NCI-H128 (cell line): ENCODE measurements around the gene ASMTL.
"Not testable (repeated sequence)": the region's sequence is repeated elsewhere in the genome, so short reads cannot be mapped to it uniquely, and the experiment has no call there.

ENCODE experiments used
- DNase-seq: peaks from one replicate; lab custom pipeline; 2025; ENCODE audit not compliant: unreplicated experiment; lab: John Stamatoyannopoulos, UW

ASMTL gene, protein sequence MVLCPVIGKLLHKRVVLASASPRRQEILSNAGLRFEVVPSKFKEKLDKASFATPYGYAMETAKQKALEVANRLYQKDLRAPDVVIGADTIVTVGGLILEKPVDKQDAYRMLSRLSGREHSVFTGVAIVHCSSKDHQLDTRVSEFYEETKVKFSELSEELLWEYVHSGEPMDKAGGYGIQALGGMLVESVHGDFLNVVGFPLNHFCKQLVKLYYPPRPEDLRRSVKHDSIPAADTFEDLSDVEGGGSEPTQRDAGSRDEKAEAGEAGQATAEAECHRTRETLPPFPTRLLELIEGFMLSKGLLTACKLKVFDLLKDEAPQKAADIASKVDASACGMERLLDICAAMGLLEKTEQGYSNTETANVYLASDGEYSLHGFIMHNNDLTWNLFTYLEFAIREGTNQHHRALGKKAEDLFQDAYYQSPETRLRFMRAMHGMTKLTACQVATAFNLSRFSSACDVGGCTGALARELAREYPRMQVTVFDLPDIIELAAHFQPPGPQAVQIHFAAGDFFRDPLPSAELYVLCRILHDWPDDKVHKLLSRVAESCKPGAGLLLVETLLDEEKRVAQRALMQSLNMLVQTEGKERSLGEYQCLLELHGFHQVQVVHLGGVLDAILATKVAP

DNA sequence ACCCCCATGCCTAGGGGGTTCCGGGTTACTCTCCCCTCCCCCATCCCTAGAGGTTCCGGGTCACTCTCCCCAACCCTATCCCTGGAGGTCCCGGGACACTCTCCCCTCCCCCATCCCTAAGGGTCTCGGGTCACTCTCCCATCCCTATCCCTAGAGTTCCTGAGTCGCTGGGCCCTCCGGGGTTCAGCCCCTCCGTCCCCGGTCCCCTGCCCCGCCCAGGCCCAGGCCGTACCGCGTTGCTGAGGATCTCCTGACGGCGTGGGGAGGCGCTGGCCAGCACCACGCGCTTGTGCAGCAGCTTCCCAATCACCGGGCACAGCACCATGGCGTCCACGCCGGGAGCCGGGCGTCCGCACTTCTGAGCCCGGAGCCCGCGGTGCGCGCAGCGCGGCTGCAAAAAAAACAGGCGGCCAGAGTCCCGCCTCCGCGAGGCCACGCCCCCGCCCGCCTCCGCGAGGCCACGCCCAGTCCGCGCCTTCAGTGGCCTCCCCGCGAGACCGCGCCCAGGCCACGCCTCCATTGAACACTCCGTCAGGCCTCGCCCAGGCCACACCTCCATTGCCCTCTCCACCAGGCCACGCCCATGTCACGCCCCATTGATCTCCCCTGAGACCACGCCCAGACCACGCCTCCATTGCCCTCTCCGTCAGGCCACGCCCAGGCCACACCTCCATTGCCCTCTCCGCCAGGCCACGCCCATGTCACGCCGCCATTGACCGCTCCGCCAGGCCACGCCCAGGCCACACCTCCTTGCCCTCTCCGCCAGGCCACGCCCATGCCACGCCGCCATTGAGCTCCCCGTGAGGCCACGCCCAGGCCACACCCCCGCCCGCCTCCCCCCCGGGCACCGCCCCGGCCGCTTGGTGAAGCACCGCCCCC lies at the start of gene ASMTL:
TSS of gene ASMTL (minus strand) at position 394 of the 879 bp plus-strand sequence. CDS start at position 325, 69 bp downstream.
- DNase-seq, result no peak

DNA sequence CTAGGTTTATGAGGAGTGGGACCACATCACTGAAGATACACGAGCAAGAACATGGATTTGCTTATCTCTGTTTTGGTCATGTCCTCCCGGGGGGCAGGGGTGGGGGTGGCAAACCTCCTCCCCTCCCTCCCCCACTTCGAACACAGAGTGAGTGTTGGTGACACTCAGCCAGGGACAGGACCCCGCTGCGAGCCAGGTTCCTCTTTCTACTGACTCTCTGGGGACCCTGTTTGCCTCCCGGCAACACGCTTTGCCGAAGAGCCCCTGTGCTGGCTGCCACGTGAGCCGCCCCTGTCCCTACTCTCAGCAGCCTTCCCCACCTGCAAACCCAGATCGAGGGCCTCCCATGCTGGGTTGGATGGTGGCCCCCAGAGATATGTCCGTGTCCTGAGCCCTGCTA lies 49.5 kb upstream of the ASMTL start:
- DNase-seq, result no peak

DNA sequence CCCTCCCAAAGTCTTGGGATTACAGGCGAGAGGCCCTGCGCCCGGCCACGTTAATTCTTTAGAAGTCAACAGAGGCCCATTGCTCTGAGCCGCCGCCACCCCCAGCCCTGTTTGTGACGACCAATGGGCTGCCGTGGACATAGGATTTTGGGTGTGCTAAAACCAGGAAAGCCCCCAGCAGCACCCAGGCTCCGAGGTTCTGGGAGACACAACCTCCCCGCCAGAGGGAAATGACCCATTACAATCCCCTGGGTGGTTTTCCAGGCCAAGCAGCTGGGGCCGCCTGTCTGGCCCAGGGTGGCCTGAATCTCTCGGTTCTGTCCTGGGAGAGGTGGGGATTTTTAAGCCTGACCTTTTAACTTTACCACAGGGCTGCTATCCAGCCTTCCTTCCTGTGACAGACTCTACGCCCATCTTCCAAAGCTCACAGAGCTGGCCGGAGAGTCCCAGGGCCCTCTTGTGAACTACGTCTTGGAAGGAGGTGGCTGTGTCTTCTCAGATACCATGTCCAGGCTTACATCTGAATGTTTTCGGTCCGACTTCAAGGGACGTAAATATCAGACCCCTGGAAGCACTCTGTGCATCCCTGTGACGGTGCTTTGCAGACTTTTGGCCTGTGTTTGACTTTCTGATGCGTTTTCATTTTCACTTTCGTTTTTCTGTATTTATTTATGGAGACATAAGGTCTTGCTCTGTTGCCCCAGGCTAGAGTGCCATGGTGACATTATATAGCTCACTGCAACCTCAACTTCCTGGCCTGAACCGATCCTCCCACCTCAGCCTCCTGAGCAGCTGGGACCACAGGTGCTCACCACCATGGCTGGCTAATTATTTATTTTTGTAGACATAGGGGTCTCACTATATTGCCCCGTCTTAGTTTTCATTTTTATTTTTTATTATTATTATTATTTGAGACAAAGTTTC lies 48.3 kb upstream of the ASMTL start:
- DNase-seq, result no peak

DNA sequence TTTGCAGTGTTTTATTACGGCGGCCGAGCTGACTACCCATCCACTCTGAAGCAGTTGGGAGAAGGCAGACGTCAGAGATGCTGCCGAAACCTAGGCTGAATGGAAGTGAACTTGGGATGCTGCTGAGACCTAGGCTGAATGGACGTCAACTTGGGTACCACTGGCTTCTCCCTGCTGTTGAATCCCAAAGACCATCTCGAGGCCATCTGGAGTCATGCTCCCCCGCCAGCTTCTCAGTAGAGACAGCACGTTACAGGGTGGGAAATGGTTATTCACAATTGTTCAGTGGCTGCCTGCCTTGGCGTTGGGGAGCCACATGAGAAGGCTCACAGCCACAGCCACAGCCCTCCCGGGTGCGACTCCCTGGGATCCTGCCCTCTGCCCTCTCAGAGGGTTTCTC lies 43.4 kb upstream of the ASMTL start:
- DNase-seq, result no peak

DNA sequence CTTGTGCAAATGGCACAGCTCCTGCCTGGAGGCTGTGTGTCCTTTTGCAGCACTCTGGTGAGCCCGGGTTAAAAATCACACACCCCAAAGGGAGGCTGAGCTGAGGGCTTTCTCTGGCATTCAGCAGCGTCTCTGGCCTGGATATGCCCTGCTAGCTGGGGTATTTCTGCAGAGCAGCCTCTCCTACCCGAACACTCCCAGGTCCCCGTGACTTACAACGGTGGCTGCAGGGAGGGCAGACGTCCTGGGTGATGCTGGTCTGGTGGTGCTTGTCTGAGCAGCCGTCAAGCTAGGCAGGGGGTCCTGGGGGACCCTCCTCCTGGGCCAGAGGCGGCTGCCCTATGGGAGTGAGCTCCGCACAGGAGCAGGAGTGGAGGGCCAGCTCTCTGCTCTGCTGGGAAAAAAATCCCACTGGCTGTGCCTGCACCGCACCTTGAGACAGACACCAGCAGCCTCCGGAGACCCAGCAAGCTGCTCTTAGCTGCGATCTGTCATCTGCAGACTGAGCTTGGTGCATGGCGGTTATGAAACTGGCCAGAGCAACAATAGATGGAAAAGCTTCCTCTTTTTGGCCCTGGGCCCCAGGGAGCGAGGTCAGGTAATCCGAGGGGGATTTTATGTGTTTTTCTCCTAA lies 41.3 kb upstream of the ASMTL start:
- DNase-seq, result no peak

DNA sequence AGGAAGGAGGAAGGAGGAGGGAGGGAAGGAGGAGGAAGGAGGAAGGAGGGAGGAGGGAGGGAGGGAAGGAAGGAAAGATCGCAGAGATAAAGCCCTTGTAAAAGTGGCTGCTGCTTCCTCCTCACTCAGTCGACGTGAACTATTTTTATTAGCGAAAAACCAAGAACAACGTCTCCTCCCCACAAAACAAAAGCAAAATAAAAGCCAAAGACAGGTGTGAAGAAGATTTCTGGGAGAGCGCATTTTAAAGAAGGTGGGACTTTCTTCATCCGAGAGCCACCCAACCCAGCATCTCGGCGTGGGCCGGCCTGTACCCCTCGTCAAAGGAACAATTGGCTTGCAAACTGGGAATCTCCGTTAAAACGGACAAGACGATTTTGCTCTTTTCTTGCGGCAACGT lies 40.7 kb upstream of the ASMTL start:
- no peak for DNase-seq

DNA sequence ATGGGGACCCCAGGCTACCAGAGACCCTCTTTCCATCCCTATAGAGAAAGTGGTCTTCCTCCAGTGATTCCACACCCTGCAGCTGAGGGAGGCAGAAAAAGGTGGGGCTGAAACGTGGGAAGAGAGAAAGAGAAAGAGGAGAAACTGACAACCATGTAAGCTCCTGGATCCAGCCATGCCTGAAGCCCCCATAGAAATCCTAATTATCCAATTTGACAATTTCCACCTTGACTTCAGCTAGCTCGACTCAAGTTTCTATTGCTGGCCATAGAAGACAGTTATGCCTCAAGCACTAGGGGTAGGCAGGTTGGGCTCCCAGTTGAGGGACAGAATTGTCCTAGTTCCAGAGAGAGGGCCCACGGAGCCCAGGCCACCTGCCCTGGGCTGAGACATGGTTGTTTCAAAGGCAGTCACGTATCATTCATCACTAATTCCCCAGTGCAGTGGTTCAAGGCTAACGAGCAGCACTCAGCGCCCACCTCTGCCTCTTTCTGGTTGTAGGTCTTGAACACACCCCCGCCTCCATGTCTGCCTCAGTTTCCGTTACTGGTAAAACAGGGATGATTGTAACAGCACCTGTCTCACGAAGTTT lies 39.8 kb upstream of the ASMTL start:
- DNase-seq, result no peak

DNA sequence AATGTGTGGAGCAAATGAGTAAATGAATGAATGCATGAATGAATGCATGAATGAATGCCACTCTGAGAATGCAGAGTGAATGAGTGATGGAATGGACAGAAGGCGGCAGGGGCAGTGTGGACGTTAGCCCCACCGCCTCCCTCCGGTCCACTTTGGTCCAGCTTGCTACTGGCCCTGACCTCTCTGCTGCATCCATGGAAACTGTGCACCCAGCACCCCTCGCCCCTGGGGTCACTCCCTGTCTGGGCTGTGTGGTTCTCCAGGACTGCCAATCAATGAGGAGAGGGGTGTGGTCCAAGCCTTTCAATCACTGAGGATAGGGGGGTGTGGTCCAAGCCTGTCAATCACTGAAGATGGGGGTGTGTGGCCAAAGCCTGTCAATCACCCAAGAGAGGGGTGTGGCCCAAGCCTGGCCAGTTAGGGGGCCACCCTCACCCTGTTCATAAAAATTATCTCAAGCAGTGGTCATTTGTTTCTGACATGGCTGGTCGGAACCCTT lies 39.2 kb upstream of the ASMTL start:
- DNase-seq, result no peak

DNA sequence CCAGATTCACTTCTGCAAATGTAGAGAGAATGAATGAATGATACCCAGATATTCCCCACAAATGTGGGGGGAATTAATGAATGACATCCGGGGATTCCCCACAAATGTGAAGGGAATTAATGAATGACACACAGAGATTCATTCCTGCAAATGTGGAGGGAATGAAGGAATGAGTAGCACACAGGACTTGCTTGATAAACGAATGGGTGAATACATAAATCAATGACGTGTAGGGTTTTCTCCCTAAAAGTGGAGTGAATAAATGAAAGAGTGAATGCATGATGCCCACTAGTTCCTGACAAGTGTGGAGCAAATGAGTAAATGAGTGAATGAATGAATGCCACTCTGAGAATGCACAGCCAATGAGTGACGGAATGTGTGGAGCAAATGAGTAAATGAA lies 38.5 kb upstream of the ASMTL start:
- not testable (repeated sequence) for DNase-seq

DNA sequence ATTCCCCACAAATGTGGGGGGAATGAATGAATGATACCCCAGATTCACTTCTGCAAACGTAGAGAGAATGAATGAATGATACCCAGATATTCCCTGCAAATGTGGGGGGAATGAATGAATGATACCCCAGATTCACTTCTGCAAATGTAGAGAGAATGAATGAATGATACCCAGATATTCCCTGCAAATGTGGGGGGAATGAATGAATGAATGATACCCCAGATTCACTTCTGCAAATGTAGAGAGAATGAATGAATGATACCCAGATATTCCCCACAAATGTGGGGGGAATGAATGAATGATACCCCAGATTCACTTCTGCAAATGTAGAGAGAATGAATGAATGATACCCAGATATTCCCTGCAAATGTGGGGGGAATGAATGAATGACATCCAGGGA lies 38.0 kb upstream of the ASMTL start:
- not testable (repeated sequence) for DNase-seq

DNA sequence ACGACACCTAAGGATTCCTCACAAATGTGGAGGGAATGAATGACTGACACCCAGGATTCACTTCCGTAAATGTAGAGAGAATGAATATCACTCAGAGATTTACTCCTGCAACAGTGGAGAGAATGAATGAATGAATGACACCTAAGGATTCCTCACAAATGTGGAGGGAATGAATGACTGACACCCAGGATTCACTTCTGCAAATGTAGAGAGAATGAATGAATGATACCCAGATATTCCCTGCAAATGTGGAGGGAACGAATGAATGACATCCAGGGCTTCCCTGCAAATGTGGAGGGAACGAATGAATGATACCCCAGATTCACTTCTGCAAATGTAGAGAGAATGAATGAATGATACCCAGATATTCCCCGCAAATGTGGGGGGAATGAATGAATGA lies 36.6 kb upstream of the ASMTL start:
- not testable (repeated sequence) for DNase-seq

DNA sequence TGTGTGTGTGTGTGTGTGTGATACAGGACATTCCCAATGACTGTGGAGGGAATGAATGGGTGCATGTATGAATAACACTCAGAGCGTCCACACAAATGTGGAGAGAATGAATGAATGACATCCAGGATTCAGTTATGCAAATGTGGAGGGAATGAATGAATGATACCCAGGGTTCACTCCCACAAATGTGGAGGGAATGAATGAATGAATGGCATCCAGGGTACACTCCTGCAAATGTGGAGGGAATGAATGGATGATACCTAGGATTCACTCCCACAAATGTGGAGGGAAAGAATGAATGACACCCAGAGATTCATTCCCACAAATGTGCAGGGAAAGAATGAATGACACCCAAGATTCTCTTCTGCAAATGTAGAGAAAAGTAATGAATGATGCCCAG lies 36.0 kb upstream of the ASMTL start:
- no peak for DNase-seq

DNA sequence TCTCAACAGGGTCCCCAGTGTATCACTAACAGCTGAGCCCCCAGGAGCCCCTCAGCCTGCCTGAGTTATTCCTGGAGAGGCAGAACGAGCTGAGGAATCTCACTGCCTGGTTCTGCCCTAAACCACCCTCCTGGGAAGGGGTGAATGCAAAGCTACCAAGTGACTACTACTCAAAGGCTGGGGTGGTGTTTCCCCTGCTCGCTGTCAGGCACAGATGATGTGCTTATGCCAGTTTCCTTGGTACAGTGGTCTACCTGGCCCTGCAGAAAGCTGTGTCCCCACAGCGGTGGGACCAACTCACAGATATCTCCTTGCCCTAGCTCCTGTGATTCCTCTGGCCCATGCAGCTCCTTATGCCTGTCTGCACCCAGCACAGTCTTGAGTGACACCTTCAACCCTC lies 35.4 kb upstream of the ASMTL start:
- DNase-seq, result no peak

DNA sequence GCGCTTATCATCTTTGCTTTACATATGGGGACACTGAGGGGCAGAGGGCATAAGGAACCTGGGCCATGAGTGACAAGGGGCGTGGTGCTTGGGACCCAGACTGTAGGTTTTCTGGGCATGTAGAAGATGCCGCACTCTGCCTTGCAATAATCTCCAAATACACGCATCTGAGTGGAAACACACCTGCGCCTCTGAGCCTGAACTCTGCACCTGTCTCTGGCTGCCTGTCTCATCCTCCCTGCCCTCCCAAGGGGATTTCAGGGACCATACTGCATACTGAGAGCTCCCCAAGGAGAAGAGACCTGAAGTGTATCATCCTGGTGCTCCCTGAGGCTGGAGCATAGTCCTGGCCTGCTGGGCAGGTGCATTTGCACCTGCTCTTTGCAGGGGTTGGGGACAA lies 34.7 kb upstream of the ASMTL start:
- DNase-seq, result no peak

DNA sequence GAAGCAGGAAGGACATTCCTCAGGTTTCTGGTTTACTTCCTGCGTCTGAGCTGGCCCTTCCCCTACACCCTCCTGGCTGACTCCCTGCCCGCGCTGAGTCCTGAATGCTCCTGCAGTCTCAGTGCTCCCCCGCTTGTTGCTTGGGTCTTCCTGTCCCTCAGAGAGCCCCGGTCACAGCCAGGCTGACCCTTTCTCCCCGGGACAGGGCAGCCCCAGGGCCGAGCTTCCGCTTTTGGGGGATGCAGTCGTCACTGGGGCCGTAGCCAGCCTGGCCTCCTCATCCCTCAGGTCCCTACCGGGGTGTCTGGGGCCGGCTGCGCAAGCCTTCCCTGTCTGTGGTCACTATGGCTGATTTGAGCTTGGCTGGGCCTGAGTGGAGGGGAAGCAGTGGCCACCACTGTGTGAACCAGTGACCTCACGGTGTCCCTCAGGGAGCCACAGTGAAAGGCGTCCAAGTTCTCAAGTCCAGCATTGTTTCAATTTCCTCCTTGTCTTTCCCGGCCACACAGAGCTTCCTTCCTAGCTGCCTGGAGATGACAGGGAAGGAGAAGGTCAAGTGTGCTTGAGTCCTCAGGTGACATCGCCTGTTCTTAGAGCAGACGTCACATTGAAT lies 34.1 kb upstream of the ASMTL start:
- DNase-seq, result no peak

DNA sequence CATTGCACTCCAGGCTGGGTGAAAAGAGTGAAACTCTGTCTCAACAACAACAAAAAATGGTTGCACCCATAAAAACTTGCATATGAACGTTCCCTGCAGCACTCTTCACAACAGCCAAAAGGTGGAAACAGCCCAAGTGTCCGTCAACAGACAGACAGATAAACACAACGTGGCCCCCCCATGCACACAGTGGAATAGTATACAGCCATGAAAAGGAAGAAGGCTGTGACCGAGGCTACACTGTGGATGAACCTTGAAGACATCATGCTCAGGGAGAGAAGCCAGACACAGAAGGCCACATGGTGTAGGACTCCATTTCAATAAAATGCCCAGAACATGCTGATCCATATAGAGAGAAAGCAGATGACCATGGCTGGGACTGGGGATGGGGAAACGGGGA lies 33.5 kb upstream of the ASMTL start:
- no peak for DNase-seq

DNA sequence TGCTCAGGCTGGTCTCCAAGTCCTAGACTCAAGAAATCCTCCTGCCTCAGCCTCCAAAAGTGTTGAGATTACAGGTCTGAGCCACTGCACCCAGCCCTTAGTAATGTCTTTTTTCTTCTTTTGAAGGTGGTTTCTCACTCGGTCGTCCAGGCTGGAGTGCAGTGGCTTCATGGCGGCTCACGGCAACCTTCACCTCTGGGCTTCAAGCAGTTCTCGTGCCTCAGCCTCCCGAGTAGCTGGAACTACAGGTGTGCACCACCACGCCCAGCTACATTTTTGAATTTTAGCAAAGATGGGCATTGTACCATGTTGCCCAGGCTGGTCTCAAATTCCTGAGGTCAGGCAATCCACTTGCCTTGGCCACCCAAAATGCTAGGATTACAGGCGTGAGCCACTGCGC lies 32.3 kb upstream of the ASMTL start:
- no peak for DNase-seq

DNA sequence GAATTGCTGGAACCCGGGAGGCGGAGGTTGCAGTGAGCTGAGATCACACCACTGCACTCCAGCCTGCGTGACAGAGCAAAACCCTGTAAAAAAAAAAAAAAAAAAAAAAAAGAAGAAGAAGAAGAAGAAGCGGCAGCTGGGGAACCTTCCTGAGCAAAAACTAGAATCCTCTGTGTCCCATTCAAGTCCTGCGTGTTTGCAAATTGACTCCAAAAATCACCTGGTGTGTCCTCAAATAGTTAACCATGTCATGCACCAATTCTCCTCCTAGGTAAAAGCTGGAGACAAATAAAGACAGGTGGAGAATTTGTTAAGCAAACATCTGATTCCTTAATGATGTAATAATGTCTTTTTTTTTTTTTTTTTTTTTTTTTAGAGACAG lies 31.9 kb upstream of the ASMTL start:
- DNase-seq, result no peak
